Lung (tissue), 12 donors: ENCODE measurements around the gene TULP4. TPM values are rescaled to one million over a fixed set of nuclear protein-coding genes. Genes with fewer than 3 reads are reported as not detected.
"Not testable (repeated sequence)": the region's sequence is repeated elsewhere in the genome, so short reads cannot be mapped to it uniquely, and the experiment has no call there.

ENCODE experiments used
- ATAC-seq: fragments of 200-7000 bp; cut with Tn5 transposase; one replicate; pipeline ENCODE4 v1.9.1; 2020; ENCODE audit warnings: moderate number of reproducible peaks; ENCODE audit not compliant: insufficient read depth, low FRiP score
- DNase-seq, 3 donors: peaks; one replicate each; pipeline ENCODE4 v3.0.0-alpha.2; 2013 to 2017
- H3K27ac ChIP-seq, 2 donors: one replicate each; pipeline ENCODE4 v1.5.1; 2013; ENCODE audit warnings: mild to moderate bottlenecking in 2 of 2, moderate library complexity in 2 of 2, control low read depth in 1 of 2, inconsistent platforms in 1 of 2, low read depth in 1 of 2, low read length in 1 of 2
- H3K27me3 ChIP-seq, 3 donors: one replicate each; pipeline ENCODE4 v1.5.1; 2013; ENCODE audit warnings: low read length in 2 of 3; ENCODE audit not compliant: control insufficient read depth in 3 of 3, insufficient read depth in 3 of 3
- H3K36me3 ChIP-seq, 4 donors: one replicate each; pipeline ENCODE4 v1.5.1; 2013; ENCODE audit warnings: low read length in 4 of 4, mild to moderate bottlenecking in 1 of 4, moderate library complexity in 1 of 4; ENCODE audit not compliant: control insufficient read depth in 4 of 4, insufficient read depth in 4 of 4
- H3K4me1 ChIP-seq, 5 donors: one replicate each; pipeline ENCODE4 v1.5.1; 2013; ENCODE audit warnings: low read length in 5 of 5, mild to moderate bottlenecking in 2 of 5, moderate library complexity in 1 of 5; ENCODE audit not compliant: control insufficient read depth in 5 of 5, insufficient read depth in 5 of 5
- H3K4me3 ChIP-seq: one replicate; pipeline ENCODE4 v1.5.1; 2013; ENCODE audit warnings: mild to moderate bottlenecking, control low read depth, moderate library complexity
- H3K9ac ChIP-seq, 2 donors: one replicate each; pipeline ENCODE4 v1.5.1; 2013; ENCODE audit warnings: low read length in 2 of 2, control low read depth in 1 of 2; ENCODE audit not compliant: insufficient read depth in 1 of 2
- H3K9me3 ChIP-seq, 4 donors: one replicate each; pipeline ENCODE4 v1.5.1; 2013; ENCODE audit warnings: low read length in 3 of 4, mild to moderate bottlenecking in 1 of 4, moderate library complexity in 1 of 4; ENCODE audit not compliant: control insufficient read depth in 4 of 4, insufficient read depth in 3 of 4
- CTCF ChIP-seq: IDR thresholded peaks from 2 replicates; pipeline ENCODE4 v1.5.1; 2012; ENCODE audit warnings: mild to moderate bottlenecking; ENCODE audit errors: control extremely low read depth, extremely low read depth
- WGBS, 2 donors: extraction: QIAGEN DNeasy Blood & Tissue Kit; methylation state at CpG; one replicate each; pipeline ENCODE4 v1.1.7; 2013; 5-methylcytosine and 5-hydroxymethylcytosine counted together
- polyA plus RNA-seq, 2 donors: library from polyadenylated mRNA; stranded (reverse); fragments of 200-250 nt; gene quantifications; one replicate each; pipeline ENCODE4 v1.2.1, GENCODE V29; 2013
- total RNA-seq, 2 donors: library from RNA; depleted of rRNA in 1 of 2; stranded (reverse); fragments of >200 nt in 1 of 2; gene quantifications; one replicate each; pipeline ENCODE4 v1.2.1, GENCODE V29; 2014 to 2021
- donor health status: control.
- donor health status: control.
- donor health status: Bipolar disorder and iron deficiency.
- donor health status: healthy.
- donor health status: DM: yes; HTN: yes; CAD: no.

TULP4 gene
- total and polyA plus RNA-seq, 4 donors, result 4.5 to 147 (median 39.2) TPM

GRCh38 chr6:158338311-158339112 is 26.2 kb downstream of the TULP4 start:
- WGBS, 2 donors, result 87 to 92% methylated on average over 5 of the region's 5 CpGs
- peaks cover 0 to 11% (median 0%) of the 10 kb centered on the region in 5 donors for H3K4me1 ChIP-seq
- peak overlapping the region in 1 of 2 donors; percentile 47 for H3K27ac ChIP-seq
- no peak for TF ChIP-seq CTCF
- peaks cover 0 to 2% (median 0%) of the 10 kb centered on the region in 4 donors for H3K36me3 ChIP-seq
- no peaks in the 10 kb centered on the region for H3K27me3 ChIP-seq
- H3K9me3 ChIP-seq, result no peaks in the 10 kb centered on the region
- no peak overlapping the region for H3K4me3 ChIP-seq
- no peak overlapping the region for H3K9ac ChIP-seq
- ATAC-seq (no peak), DNase-seq (no peak)

- H3K27ac ChIP-seq, H3K9ac ChIP-seq, H3K4me3 ChIP-seq, ATAC-seq, H3K9me3 ChIP-seq, H3K36me3 ChIP-seq, H3K27me3 ChIP-seq: not testable (repeated sequence)
- WGBS, 2 donors, result 60 to 86% methylated on average over 10 of the region's 10 CpGs
- peak in 2 of 3 donors; percentile 33 to 37 for DNase-seq
- H3K4me1 ChIP-seq, result peaks cover 0 to 11% (median 0%) of the 10 kb centered on the region in 5 donors
These were observed 26.9 kb downstream of the TULP4 start for GRCh38 chr6:158339197-158339596.

- no peaks in the 10 kb centered on the region for H3K36me3 ChIP-seq
- peaks cover 0 to 11% (median 0%) of the 10 kb centered on the region in 5 donors for H3K4me1 ChIP-seq
- no peak overlapping the region for H3K9ac ChIP-seq
- WGBS, 2 donors, result 95 to 97% methylated on average over 4 of the region's 4 CpGs
- ATAC-seq, result no peak
- no peak for TF ChIP-seq CTCF
- H3K4me3 ChIP-seq, result no peak overlapping the region
- DNase-seq, result no peak
- H3K27me3 ChIP-seq, result no peaks in the 10 kb centered on the region
- no peaks in the 10 kb centered on the region for H3K9me3 ChIP-seq
- H3K27ac ChIP-seq, result no peak overlapping the region
These were observed 28.0 kb downstream of the TULP4 start for GRCh38 chr6:158340252-158340651.

- TF ChIP-seq CTCF, result no peak
- peaks cover 0 to 11% (median 0%) of the 10 kb centered on the region in 5 donors for H3K4me1 ChIP-seq
- WGBS, 2 donors, result 73 to 84% methylated on average over 4 of the region's 4 CpGs
- H3K27me3 ChIP-seq, result no peaks in the 10 kb centered on the region
- H3K4me3 ChIP-seq, result no peak overlapping the region
- H3K36me3 ChIP-seq, result peaks cover 0 to 2% (median 0%) of the 10 kb centered on the region in 4 donors
- no peak overlapping the region for H3K9ac ChIP-seq
- ATAC-seq (no peak), DNase-seq (no peak)
- H3K27ac ChIP-seq, result no peak overlapping the region
- peaks cover 0 to 3% (median 1%) of the 10 kb centered on the region in 4 donors for H3K9me3 ChIP-seq
These were observed 32.3 kb downstream of the TULP4 start for GRCh38 chr6:158344534-158344933.

- ATAC-seq, H3K27me3 ChIP-seq, H3K4me3 ChIP-seq, DNase-seq, H3K9ac ChIP-seq, H3K36me3 ChIP-seq, H3K27ac ChIP-seq, H3K9me3 ChIP-seq, H3K4me1 ChIP-seq: not testable (repeated sequence)
- 89 to 95% methylated on average over 6 of the region's 6 CpGs for WGBS, 2 donors
These were observed 33.2 kb downstream of the TULP4 start for GRCh38 chr6:158345444-158345843.
